Psoas muscle (tissue), 8 donors: Measurements from ENCODE around the gene CLEC16A. TPM values are rescaled to one million over a fixed set of nuclear protein-coding genes. Genes with fewer than 3 reads are reported as not detected.
A peak's percentile ranks its signal among the peaks of the same experiment; 100 is the strongest.

Experiments used
- ATAC-seq, 4 donors: fragments of 200-7000 bp; cut with Tn5 transposase; one replicate each; pipeline ENCODE4 v1.9.1; 2020; ENCODE audit warnings: moderate library complexity in 3 of 4, mild to moderate bottlenecking in 2 of 4
- DNase-seq, 2 donors: peaks; one replicate each; pipeline ENCODE4 v3.0.0-alpha.2; 2020
- H3K27ac ChIP-seq: fragments of 200-600 bp; one replicate; pipeline ENCODE4 v1.8.0; 2022
- H3K27me3 ChIP-seq, 3 donors: fragments of 200-600 bp in 1 of 3; one replicate each; pipeline versions ENCODE4 v1.6.1 to v1.8.0; 2013 to 2022; ENCODE audit warnings: low read length in 2 of 3, mild to moderate bottlenecking in 2 of 3, moderate library complexity in 1 of 3; ENCODE audit not compliant: insufficient read depth in 3 of 3
- H3K36me3 ChIP-seq, 2 donors: fragments of 200-600 bp in 1 of 2; one replicate each; pipeline versions ENCODE4 v1.6.1 to v1.8.0; 2013 to 2022; ENCODE audit warnings: low read depth in 1 of 2, mild to moderate bottlenecking in 1 of 2, moderate library complexity in 1 of 2; ENCODE audit not compliant: insufficient read depth in 1 of 2
- H3K4me1 ChIP-seq: fragments of 200-600 bp; one replicate; pipeline ENCODE4 v1.8.0; 2022
- H3K4me3 ChIP-seq: fragments of 200-600 bp; one replicate; pipeline ENCODE4 v1.8.0; 2022; ENCODE audit warnings: mild to moderate bottlenecking
- H3K9me3 ChIP-seq: fragments of 200-600 bp; one replicate; pipeline ENCODE4 v1.8.0; 2022
- CTCF ChIP-seq: fragments of 200-600 bp; IDR thresholded peaks from one replicate; pipeline ENCODE4 v1.8.0; 2022; ENCODE audit warnings: antibody characterized with exemption
- WGBS, 3 donors: extraction: QIAGEN DNeasy Blood & Tissue Kit; methylation state at CpG; one replicate each; pipeline versions ENCODE4 v1.1.6 to v1.1.7; 2013; 5-methylcytosine and 5-hydroxymethylcytosine counted together
- intact Hi-C, 2 donors: fragments of 100-400 bp; cut with DNase I; formaldehyde crosslinking; loops; one replicate each; pipeline versions ENCODE4 v1.11.0 to v1.14.2; 2022
- polyA plus RNA-seq, 3 donors: library from polyadenylated mRNA; stranded (reverse); fragments of 200-250 nt; gene quantifications; one replicate each; pipeline ENCODE4 v1.2.3, GENCODE V29; 2013
- total RNA-seq, 4 donors: library from RNA; stranded (reverse); fragmentation: NEBNext Ultra II Directional in 2 of 4; extraction: Animal tissue kit (Norgen Biotek cat#: 25700) in 2 of 4; gene quantifications; one replicate each; pipeline versions ENCODE4 v1.2.1 to v1.2.4, GENCODE V29; 2021 to 2023
- donor health status: healthy with polysubstance abuse.
- donor health status: DM: no; HTN: no; CAD: no; lungs with moderate emphysema.
- donor health status: Bipolar disorder and iron deficiency.
- donor health status: healthy.
- donor health status: DM: yes; HTN: yes; CAD: no.
- donor health status: DM: no; HTN: no; CAD: no.
- donor health status: DM: no; HTN: no; CAD: no.
- donor health status: DM: yes; HTN: yes; CAD: no.

CLEC16A gene
- total and polyA plus RNA-seq, 7 donors, result 13.1 to 28.1 (median 21.4) TPM

- H3K27me3 ChIP-seq, result no peaks in the 10 kb centered on the region
- no peak overlapping the region for H3K27ac ChIP-seq
- ATAC-seq, result no peak
- H3K4me3 ChIP-seq, result no peak overlapping the region
- H3K4me1 ChIP-seq, result peaks cover 4% of the 10 kb centered on the region
- TF ChIP-seq CTCF, result no peak
- H3K9me3 ChIP-seq, result no peaks in the 10 kb centered on the region
- no peak for DNase-seq
- intact Hi-C loops, result no loop called here
- peaks cover 0 to 30% of the 10 kb centered on the region in 2 donors for H3K36me3 ChIP-seq
- 62 to 74% (median 65%) methylated on average over 3 of the region's 3 CpGs for WGBS, 3 donors
Observed at GRCh38 chr16:10999300-10999699, 54.9 kb downstream of the CLEC16A start.

- no peaks in the 10 kb centered on the region for H3K27me3 ChIP-seq
- intact Hi-C loops, result no loop called here
- WGBS, 3 donors, result 96% methylated on average over 7 of the region's 7 CpGs
- ATAC-seq (no peak), DNase-seq (no peak)
- no peak overlapping the region for H3K4me3 ChIP-seq
- H3K27ac ChIP-seq, result no peak overlapping the region
- peaks cover 4% of the 10 kb centered on the region for H3K4me1 ChIP-seq
- no peaks in the 10 kb centered on the region for H3K9me3 ChIP-seq
- peaks cover 0 to 12% of the 10 kb centered on the region in 2 donors for H3K36me3 ChIP-seq
- TF ChIP-seq CTCF, result no peak
Observed at GRCh38 chr16:11001611-11002010, 57.2 kb downstream of the CLEC16A start.

GRCh38 chr16:11003141-11003540 lies 58.8 kb downstream of the CLEC16A start:
- DNase-seq, result no peak
- H3K4me1 ChIP-seq, result peaks cover 4% of the 10 kb centered on the region
- no peaks in the 10 kb centered on the region for H3K27me3 ChIP-seq
- peaks cover 0 to 12% of the 10 kb centered on the region in 2 donors for H3K36me3 ChIP-seq
- H3K9me3 ChIP-seq, result no peaks in the 10 kb centered on the region
- H3K4me3 ChIP-seq, result no peak overlapping the region
- intact Hi-C loops, result no loop called here
- no peak for ATAC-seq
- no peak overlapping the region for H3K27ac ChIP-seq
- 96 to 97% (median 97%) methylated on average over 12 to 16 of the region's 16 CpGs for WGBS, 3 donors
- no peak for TF ChIP-seq CTCF

GRCh38 chr16:11004351-11004750 lies 60.0 kb downstream of the CLEC16A start:
- H3K4me3 ChIP-seq, result no peak overlapping the region
- H3K27me3 ChIP-seq, result no peaks in the 10 kb centered on the region
- intact Hi-C loops, result no loop called here
- no peak for TF ChIP-seq CTCF
- H3K36me3 ChIP-seq, result peaks cover 0 to 12% of the 10 kb centered on the region in 2 donors
- H3K9me3 ChIP-seq, result no peaks in the 10 kb centered on the region
- ATAC-seq (peak; percentile 57 to 83 (median 75)), DNase-seq (no peak)
- H3K27ac ChIP-seq, result peak overlapping the region; percentile 13
- H3K4me1 ChIP-seq, result peaks cover 4% of the 10 kb centered on the region
- WGBS, 3 donors, result 33 to 56% (median 34%) methylated on average over 4 of the region's 4 CpGs

GRCh38 chr16:11004973-11005610 lies 60.7 kb downstream of the CLEC16A start:
- no peak overlapping the region for H3K4me3 ChIP-seq
- H3K27me3 ChIP-seq, result no peaks in the 10 kb centered on the region
- intact Hi-C loops, result no loop called here
- H3K9me3 ChIP-seq, result no peaks in the 10 kb centered on the region
- DNase-seq (no peak), ATAC-seq (peak; percentile 19 to 80 (median 62))
- H3K36me3 ChIP-seq, result peaks cover 0 to 12% of the 10 kb centered on the region in 2 donors
- peaks cover 4% of the 10 kb centered on the region for H3K4me1 ChIP-seq
- no peak overlapping the region for H3K27ac ChIP-seq
- 63 to 77% (median 64%) methylated on average over 5 of the region's 5 CpGs for WGBS, 3 donors
- no peak for TF ChIP-seq CTCF
